ENCODE results near the gene EDN1. TPM values are rescaled to one million over a fixed set of nuclear protein-coding genes. Genes with fewer than 3 reads are reported as not detected.

Gene EDN1
- total RNA-seq, 1 donor from 2014 or later: 2.2 TPM

DNA sequence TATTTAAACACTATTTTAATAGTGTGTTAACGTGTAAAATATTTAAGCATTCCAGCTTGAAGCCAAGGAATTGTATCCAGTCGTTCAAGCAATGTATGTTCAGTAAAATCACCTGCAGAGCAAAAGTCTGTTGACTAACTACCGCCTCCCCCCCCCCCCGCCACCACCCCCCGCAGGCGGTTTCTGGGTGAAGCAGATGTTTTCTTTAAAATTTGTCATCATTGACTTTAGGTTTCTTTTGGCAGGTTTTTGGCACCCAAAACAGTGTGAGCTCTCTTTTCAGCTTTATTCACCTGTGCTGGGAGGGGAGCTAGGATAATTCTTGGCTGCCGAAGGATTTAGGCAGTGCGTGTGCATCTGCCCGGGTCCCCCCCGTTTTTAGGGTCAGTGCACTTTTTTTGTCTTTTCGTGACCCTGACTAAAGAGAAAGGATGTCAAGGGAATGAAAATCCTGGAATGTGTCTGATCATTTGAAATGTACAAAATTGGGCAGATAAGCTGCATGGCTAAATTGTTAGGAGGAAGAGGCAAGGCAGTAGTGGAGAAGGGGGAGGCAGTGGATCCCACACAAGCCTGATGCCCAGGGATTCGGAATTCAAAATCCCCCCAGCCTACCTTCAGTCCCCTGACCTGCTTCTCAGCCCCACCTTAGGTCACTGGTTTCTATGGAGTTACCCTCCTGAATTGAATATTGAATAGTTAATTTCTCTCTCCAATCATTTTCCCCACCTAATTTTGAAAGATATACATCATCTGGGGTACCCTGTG lies 1.1 kb downstream of the EDN1 start:
- no peak for ATAC-seq (ENCODE audit: poor library complexity)
- intact Hi-C loops (cut with DNase I): loop anchor here (5.0 kb wide), 1 partner anchor 311 kb away; no protein-coding TSS in a partner anchor
- DNase-seq: no peak

GRCh38 chr6:12291839-12292604 lies 1.9 kb downstream of the EDN1 start:
- ATAC-seq (ENCODE audit: poor library complexity) (peak; percentile 42), DNase-seq (no peak)
- intact Hi-C loops (cut with DNase I): loop anchor here (5.0 kb wide), 1 partner anchor 310 kb away; no protein-coding TSS in a partner anchor

- intact Hi-C loops (cut with DNase I): loop anchor here (5.0 kb wide), 1 partner anchor 309 kb away; no protein-coding TSS in a partner anchor
- ATAC-seq (ENCODE audit: poor library complexity) (no peak), DNase-seq (no peak)
Observed at GRCh38 chr6:12293235-12293930, 3.2 kb downstream of the EDN1 start.

GRCh38 chr6:12293931-12294807 lies 4.0 kb downstream of the EDN1 start:
- intact Hi-C loops (cut with DNase I): loop anchor here (5.0 kb wide), 1 partner anchor 308 kb away; no protein-coding TSS in a partner anchor
- no peak for DNase-seq
- no peak for ATAC-seq (ENCODE audit: poor library complexity)

GRCh38 chr6:12294851-12295536 lies 4.8 kb downstream of the EDN1 start:
- ATAC-seq (ENCODE audit: poor library complexity) (no peak), DNase-seq (no peak)
- intact Hi-C loops (cut with DNase I): loop anchor here (5.0 kb wide), 1 partner anchor 307 kb away; no protein-coding TSS in a partner anchor

GRCh38 chr6:12295558-12296254 lies 5.5 kb downstream of the EDN1 start:
- intact Hi-C loops (cut with DNase I): no loop called here
- no peak for ATAC-seq (ENCODE audit: poor library complexity)
- no peak for DNase-seq

DNA sequence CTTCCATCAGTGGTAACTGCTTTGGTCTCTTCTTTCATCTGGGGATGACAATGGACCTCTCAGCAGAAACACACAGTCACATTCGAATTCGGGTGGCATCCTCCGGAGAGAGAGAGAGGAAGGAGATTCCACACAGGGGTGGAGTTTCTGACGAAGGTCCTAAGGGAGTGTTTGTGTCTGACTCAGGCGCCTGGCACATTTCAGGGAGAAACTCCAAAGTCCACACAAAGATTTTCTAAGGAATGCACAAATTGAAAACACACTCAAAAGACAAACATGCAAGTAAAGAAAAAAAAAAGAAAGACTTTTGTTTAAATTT lies 6.1 kb downstream of the EDN1 start:
- DNase-seq (no peak), ATAC-seq (ENCODE audit: poor library complexity) (no peak)
- intact Hi-C loops (cut with DNase I): no loop called here

DNA sequence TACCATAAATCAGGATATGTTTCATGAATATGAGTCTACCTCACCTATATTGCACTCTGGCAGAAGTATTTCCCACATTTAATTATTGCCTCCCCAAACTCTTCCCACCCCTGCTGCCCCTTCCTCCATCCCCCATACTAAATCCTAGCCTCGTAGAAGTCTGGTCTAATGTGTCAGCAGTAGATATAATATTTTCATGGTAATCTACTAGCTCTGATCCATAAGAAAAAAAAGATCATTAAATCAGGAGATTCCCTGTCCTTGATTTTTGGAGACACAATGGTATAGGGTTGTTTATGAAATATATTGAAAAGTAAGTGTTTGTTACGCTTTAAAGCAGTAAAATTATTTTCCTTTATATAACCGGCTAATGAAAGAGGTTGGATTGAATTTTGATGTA lies 6.4 kb downstream of the EDN1 start:
- intact Hi-C loops (cut with DNase I): no loop called here
- DNase-seq (no peak), ATAC-seq (ENCODE audit: poor library complexity) (no peak)

- DNase-seq (no peak), ATAC-seq (ENCODE audit: poor library complexity) (no peak)
- intact Hi-C loops (cut with DNase I): no loop called here
Observed at GRCh38 chr6:12297363-12298016, 7.3 kb downstream of the EDN1 start.

DNA sequence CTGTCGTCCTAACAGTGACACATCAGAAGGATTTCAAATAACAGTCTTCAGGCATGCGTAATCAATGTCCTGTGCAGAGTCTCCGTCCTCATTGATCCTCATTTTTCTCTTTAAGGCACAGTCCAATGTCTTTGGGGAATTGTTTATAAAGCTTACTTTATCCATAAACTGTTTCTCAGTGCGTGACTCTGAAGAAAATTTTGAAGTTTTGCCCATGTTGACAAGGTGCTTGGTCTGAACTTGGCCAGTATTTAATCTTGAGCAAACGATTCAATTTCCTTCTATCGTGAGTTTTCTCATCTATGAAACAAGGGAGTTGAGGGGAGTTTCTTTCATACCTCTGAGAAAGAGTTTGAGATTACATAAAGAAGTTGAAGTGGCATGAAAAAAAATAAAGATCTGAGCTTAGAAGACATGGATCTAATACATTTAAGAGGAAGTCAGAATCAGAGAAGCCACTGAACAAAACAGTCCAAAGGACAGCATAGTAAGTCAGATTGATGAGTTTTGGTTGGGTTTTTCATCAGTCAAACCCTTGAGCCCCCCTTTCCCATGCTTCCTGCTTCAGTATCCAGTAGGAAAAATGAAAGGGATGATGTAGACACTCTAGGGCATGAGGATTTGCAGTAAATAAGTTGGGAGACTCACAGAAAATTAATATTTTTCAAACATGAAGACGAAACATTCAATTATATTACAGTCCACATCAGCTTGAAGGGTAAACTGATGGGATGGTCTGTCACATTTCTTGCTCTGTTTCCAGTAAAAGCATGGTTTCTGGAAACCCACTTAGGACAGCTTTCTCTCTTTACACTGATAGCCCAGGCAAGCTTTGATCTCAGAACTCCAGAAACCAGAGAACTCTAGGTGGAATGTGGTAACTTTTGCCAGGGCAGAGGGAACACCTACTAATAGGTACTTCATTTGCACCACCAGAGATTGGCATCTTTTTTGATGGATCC lies 8.1 kb downstream of the EDN1 start:
- DNase-seq: no peak
- intact Hi-C loops (cut with DNase I): no loop called here

GRCh38 chr6:12298995-12299394 lies 8.8 kb downstream of the EDN1 start:
- DNase-seq (no peak), ATAC-seq (ENCODE audit: poor library complexity) (no peak)
- intact Hi-C loops (cut with DNase I): no loop called here

More for the DNA sequence above, 8.1 kb downstream of the EDN1 start:
- ATAC-seq (ENCODE audit: poor library complexity): no peak

- DNase-seq (no peak), ATAC-seq (ENCODE audit: poor library complexity) (no peak)
- intact Hi-C loops (cut with DNase I): loop anchor here (2.0 kb wide), 1 partner anchor 48 kb away; no protein-coding TSS in a partner anchor
Observed at GRCh38 chr6:12301018-12301417, 10.9 kb downstream of the EDN1 start.

DNA sequence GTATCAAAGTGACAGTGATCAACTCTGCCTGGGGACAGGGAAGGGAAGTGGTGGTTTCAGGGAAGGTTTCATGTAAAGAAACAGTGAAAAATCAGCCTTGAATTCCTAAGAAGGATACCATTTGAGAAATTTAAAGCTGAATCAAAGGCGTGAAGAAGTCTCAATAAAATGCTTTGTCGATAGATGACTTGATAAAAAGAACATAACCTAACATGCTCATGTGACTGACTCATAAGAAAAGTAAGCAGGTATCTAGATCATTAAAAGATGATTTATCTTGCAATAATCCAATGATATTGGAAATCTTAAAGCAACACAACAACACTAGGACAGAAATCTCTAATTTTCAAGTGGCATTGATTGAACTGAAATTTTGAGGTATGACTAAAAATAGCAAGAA lies 14.3 kb downstream of the EDN1 start:
- intact Hi-C loops (cut with DNase I): no loop called here
- DNase-seq: no peak
- no peak for ATAC-seq (ENCODE audit: poor library complexity)

DNA sequence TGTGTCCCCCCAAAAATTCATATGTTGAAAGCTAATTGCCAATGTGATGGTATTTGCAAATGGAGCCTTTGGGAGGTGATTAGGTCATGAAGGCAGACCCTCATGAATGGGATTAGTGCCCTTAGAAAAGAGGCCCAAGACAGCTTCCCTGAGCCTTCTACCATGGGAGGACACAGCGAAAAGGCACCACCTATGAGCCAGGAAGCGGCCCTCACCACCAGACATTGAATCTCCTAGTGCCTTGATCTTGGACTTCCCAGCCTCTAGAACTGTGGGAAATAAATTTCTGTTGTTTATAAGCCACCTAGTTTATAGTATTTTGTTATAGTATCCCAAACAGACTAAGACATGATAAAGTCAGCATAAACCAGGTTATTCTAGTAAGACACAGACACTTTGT lies 18.9 kb downstream of the EDN1 start:
- no peak for ATAC-seq (ENCODE audit: poor library complexity)
- intact Hi-C loops (cut with DNase I): no loop called here
- DNase-seq: no peak

DNA sequence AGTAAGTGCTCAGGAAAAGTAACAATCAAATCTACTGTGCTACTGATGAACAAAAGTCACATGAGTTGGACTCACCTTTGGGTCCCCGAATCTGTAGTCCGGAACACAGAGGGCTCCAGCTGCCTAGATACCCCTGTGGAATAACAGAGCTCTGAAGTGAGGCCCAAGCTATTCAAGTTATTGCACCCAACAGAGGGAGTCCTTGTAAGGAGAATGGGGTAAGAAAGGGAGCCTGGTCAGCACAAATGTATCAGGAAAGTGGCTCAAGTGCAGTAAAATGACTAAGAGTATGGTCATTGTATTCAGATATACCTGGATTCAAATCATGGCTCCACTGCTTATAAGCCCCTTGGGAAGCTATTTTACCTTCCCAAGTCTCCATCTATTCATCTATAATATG lies 20.9 kb downstream of the EDN1 start:
- DNase-seq (no peak), ATAC-seq (ENCODE audit: poor library complexity) (no peak)
- intact Hi-C loops (cut with DNase I): no loop called here

- no peak for DNase-seq
- intact Hi-C loops (cut with DNase I): no loop called here
- ATAC-seq (ENCODE audit: poor library complexity): no peak
Observed at GRCh38 chr6:12312736-12313135, 22.6 kb downstream of the EDN1 start.

Data from Right ventricle myocardium superior (tissue), 1 donor.